Esophagus muscularis mucosa (tissue), 3 donors: ENCODE results near the gene DISP3.

Source experiments
- POLR2A ChIP-seq: fragments of 450-650 bp; IDR thresholded peaks from one replicate; pipeline ENCODE4 v1.6.1; 2017; ENCODE audit warnings: antibody characterized with exemption, moderate library complexity, mild to moderate bottlenecking, low read depth
- TF ChIP-seq, protein P1 (sequence below), 3 experiments: fragments of 200-600 bp in 2 of 3; fragments of 450-650 bp in 1 of 3; sonication (generic) in 2 of 3; IDR thresholded peaks; one replicate each; pipeline ENCODE4 v1.5.1; 2017 to 2019; ENCODE audit warnings: antibody characterized with exemption in 3 of 3, mild to moderate bottlenecking in 2 of 3, moderate library complexity in 1 of 3

DNA sequence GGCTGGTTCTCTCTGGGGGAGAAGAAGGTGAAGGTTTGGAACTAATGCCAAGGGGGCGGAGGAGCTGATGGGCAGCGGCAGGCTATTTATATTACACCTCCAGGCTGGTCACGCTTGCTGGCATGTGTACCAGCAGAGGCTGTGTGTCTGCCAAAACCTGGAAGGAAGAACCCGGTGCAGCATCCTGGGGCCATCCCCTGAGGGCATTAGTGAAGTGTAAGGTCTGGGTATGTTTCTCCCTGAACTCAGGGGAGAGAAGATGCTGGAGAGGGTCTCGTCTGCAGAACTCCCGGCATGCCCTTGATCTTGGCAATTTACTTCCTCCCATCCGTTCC lies 5.3 kb downstream of the DISP3 start:
- TF ChIP-seq, protein P1, sequence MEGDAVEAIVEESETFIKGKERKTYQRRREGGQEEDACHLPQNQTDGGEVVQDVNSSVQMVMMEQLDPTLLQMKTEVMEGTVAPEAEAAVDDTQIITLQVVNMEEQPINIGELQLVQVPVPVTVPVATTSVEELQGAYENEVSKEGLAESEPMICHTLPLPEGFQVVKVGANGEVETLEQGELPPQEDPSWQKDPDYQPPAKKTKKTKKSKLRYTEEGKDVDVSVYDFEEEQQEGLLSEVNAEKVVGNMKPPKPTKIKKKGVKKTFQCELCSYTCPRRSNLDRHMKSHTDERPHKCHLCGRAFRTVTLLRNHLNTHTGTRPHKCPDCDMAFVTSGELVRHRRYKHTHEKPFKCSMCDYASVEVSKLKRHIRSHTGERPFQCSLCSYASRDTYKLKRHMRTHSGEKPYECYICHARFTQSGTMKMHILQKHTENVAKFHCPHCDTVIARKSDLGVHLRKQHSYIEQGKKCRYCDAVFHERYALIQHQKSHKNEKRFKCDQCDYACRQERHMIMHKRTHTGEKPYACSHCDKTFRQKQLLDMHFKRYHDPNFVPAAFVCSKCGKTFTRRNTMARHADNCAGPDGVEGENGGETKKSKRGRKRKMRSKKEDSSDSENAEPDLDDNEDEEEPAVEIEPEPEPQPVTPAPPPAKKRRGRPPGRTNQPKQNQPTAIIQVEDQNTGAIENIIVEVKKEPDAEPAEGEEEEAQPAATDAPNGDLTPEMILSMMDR (IDR thresholded peaks at IDR 0.05): no peak
- no peak for TF ChIP-seq POLR2A
